Adrenal gland (tissue), 12 donors: Measurements from ENCODE around the gene CRYBG3. TPM values are rescaled to one million over a fixed set of nuclear protein-coding genes. Genes with fewer than 3 reads are reported as not detected.
A peak's percentile ranks its signal among the peaks of the same experiment; 100 is the strongest.

Experiments used
- DNase-seq, 7 donors: peaks; one replicate each; pipeline ENCODE4 v3.0.0-alpha.2; 2019 to 2020
- H3K27ac ChIP-seq, 5 donors: fragments of 200-600 bp; sonication (generic) in 4 of 5; 1 replicate in 3 of 5; 2 replicates in 2 of 5; pipeline versions ENCODE4 v1.5.1 to v1.8.0; 2016 to 2020; ENCODE audit warnings: mild to moderate bottlenecking in 1 of 5
- H3K27me3 ChIP-seq: fragments of 200-600 bp; 2 replicates; pipeline ENCODE4 v1.8.0; 2021
- H3K36me3 ChIP-seq, 2 donors: fragments of 200-600 bp; replicated peaks in 1 of 2; 1 replicate in 1 of 2; 2 replicates in 1 of 2; pipeline versions ENCODE4 v1.5.1 to v1.8.0; 2018 to 2022
- H3K4me1 ChIP-seq, 2 donors: fragments of 200-600 bp; replicated peaks in 1 of 2; 1 replicate in 1 of 2; 2 replicates in 1 of 2; pipeline versions ENCODE4 v1.5.1 to v1.8.0; 2018 to 2021
- H3K4me3 ChIP-seq, 4 donors: fragments of 200-600 bp; sonication (generic) in 3 of 4; one replicate each; pipeline ENCODE4 v1.5.1; 2016 to 2018
- H3K9me3 ChIP-seq, 3 donors: fragments of 200-600 bp; sonication (generic) in 1 of 3; replicated peaks in 1 of 3; 1 replicate in 2 of 3; 2 replicates in 1 of 3; pipeline versions ENCODE4 v1.5.1 to v1.8.0; 2016 to 2021
- POLR2A ChIP-seq, 2 donors: fragments of 450-650 bp; IDR thresholded peaks; one replicate each; pipeline ENCODE4 v1.6.1; 2017; ENCODE audit warnings: antibody characterized with exemption in 2 of 2, mild to moderate bottlenecking in 2 of 2, moderate library complexity in 1 of 2
- WGBS, 4 donors: extraction: QIAGEN DNeasy Blood & Tissue Kit in 2 of 4; methylation state at CpG; one replicate each; pipeline versions ENCODE4 v1.1.5 to v1.1.7; 2013 to 2017; 5-methylcytosine and 5-hydroxymethylcytosine counted together
- intact Hi-C, 2 donors: fragments of 100-400 bp; cut with DNase I; formaldehyde crosslinking; loops; one replicate each; pipeline versions ENCODE4 v1.14.1 to v1.15.0; 2022 to 2023
- polyA plus RNA-seq, 3 donors: library from polyadenylated mRNA; stranded (reverse); fragments of 200-250 nt in 2 of 3; fragments of 350-450 nt in 1 of 3; fragmentation: Illumina TruSeq in 1 of 3; extraction: RNeasy Lipid Tissue Mini Kit (QIAGEN cat#74804) in 1 of 3; gene quantifications; one replicate each; pipeline ENCODE4 v1.2.3, GENCODE V29; 2013 to 2014
- total RNA-seq, 9 donors: library from RNA; depleted of rRNA in 4 of 9; stranded (reverse); fragments of >200 nt in 4 of 9; fragments of 120-200 nt in 1 of 9; fragmentation: NEBNext Ultra II Directional in 1 of 9; extraction: Animal tissue kit (Norgen Biotek cat#: 25700) in 1 of 9; gene quantifications; one replicate each; pipeline versions ENCODE4 v1.1.0 to v1.2.4, GENCODE V29; 2013 to 2023
- TF ChIP-seq, protein P1 (sequence below), 6 experiments: fragments of 450-650 bp in 4 of 6; fragments of 200-600 bp in 2 of 6; sonication (generic) in 1 of 6; IDR thresholded peaks; 1 replicate in 5 of 6; 2 replicates in 1 of 6; pipeline versions ENCODE4 v1.5.1 to v1.8.0; 2016 to 2021; ENCODE audit warnings: antibody characterized with exemption in 6 of 6, mild to moderate bottlenecking in 2 of 6, moderate library complexity in 1 of 6
- donor health status: healthy with polysubstance abuse.
- donor health status: Bipolar disorder and iron deficiency.
- donor health status: DM: yes; HTN: yes; CAD: no.
- donor health status: DM: no; HTN: no; CAD: no.
- donor health status: DM: no; HTN: no; CAD: no.
- donor health status: DM: yes; HTN: yes; CAD: no.

Gene CRYBG3
- total and polyA plus RNA-seq, 12 donors: 2.7 to 25.0 (median 12.5) TPM

DNA sequence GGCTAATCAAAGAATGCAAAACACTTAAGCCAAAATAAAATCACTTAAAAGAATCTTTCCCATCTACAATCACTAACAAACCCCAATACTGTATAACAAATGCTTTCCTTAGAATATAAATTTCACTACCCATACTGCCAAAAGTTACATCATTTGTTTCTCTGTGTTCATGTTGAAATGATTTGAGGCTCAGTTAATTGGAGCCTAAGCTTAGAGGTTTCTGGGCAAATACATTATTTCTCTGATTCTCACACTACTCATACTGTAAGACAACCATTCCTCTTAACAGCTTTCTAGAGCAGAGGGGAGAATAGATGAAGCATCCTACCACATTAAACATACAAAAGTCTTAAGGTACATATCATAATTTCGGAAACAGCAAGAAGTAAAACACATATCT is 148.3 kb downstream of the CRYBG3 start:
- WGBS, 4 donors: 88 to 93% (median 91%) methylated on average over 1 of the region's 1 CpG
- Histone ChIP-seq H3K27me3 (no peaks in the 10 kb centered on the region), H3K27ac (no peak overlapping the region), H3K4me3 (no peak overlapping the region), H3K36me3 (no peaks in the 10 kb centered on the region), H3K9me3 (no peaks in the 10 kb centered on the region), H3K4me1 (peaks cover 6 to 24% of the 10 kb centered on the region in 2 donors)
- no peak for TF ChIP-seq POLR2A (IDR thresholded peaks at IDR 0.05)
- TF ChIP-seq, protein P1, sequence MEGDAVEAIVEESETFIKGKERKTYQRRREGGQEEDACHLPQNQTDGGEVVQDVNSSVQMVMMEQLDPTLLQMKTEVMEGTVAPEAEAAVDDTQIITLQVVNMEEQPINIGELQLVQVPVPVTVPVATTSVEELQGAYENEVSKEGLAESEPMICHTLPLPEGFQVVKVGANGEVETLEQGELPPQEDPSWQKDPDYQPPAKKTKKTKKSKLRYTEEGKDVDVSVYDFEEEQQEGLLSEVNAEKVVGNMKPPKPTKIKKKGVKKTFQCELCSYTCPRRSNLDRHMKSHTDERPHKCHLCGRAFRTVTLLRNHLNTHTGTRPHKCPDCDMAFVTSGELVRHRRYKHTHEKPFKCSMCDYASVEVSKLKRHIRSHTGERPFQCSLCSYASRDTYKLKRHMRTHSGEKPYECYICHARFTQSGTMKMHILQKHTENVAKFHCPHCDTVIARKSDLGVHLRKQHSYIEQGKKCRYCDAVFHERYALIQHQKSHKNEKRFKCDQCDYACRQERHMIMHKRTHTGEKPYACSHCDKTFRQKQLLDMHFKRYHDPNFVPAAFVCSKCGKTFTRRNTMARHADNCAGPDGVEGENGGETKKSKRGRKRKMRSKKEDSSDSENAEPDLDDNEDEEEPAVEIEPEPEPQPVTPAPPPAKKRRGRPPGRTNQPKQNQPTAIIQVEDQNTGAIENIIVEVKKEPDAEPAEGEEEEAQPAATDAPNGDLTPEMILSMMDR (IDR thresholded peaks at IDR 0.05): no peak
- intact Hi-C loops: loop anchor here in 1 of 2 donors (10.0 kb wide), 1 partner anchor 145 kb away; the partner anchor contains the start of gene CRYBG3
- no peak for DNase-seq

DNA sequence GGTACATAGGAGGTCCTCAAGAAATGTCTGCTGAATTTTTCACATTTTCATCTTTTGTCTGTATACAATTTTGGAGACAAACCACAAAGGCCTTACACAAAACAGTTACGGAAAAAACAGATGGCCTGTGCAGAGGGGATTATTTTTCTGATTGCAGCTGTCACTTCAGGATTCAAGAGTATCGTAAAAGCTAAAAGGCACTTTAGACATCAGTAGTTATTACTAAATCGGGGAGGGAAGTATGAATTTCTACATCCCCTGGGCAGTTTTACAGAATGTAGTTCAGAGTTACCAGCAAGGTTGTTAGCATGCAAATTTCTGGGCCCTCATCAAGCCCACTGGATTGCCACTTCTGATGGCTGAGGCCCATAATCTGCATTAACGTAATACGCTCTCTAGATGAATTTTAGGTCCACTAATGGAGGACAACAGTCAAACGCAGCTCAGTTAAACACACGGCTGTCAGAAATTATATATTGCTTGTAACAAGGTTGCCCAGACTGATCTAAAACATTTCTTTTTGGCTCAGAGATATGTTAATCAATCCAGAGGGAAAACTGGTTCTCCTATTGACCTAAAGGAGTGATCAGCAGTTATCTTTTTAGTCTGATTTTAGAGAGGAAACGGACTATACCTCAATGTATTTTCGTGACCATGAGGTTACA is 149.3 kb downstream of the CRYBG3 start:
- no peak for DNase-seq
- 68 to 78% (median 74%) methylated on average over 9 of the region's 9 CpGs for WGBS, 4 donors
- Histone ChIP-seq H3K4me3 (peak overlapping the region in 2 of 4 donors; percentile 69 to 92), H3K27ac (peak overlapping the region in 3 of 5 donors; percentile 70 to 93 (median 88)), H3K4me1 (peaks cover 6 to 24% of the 10 kb centered on the region in 2 donors), H3K27me3 (no peaks in the 10 kb centered on the region), H3K9me3 (no peaks in the 10 kb centered on the region), H3K36me3 (no peaks in the 10 kb centered on the region)
- intact Hi-C loops: loop anchor here in 1 of 2 donors (10.0 kb wide), 1 partner anchor 146 kb away; the partner anchor contains the start of gene CRYBG3
- TF ChIP-seq, protein P1 (IDR thresholded peaks at IDR 0.05): no peak
- TF ChIP-seq POLR2A (IDR thresholded peaks at IDR 0.05): no peak

DNA sequence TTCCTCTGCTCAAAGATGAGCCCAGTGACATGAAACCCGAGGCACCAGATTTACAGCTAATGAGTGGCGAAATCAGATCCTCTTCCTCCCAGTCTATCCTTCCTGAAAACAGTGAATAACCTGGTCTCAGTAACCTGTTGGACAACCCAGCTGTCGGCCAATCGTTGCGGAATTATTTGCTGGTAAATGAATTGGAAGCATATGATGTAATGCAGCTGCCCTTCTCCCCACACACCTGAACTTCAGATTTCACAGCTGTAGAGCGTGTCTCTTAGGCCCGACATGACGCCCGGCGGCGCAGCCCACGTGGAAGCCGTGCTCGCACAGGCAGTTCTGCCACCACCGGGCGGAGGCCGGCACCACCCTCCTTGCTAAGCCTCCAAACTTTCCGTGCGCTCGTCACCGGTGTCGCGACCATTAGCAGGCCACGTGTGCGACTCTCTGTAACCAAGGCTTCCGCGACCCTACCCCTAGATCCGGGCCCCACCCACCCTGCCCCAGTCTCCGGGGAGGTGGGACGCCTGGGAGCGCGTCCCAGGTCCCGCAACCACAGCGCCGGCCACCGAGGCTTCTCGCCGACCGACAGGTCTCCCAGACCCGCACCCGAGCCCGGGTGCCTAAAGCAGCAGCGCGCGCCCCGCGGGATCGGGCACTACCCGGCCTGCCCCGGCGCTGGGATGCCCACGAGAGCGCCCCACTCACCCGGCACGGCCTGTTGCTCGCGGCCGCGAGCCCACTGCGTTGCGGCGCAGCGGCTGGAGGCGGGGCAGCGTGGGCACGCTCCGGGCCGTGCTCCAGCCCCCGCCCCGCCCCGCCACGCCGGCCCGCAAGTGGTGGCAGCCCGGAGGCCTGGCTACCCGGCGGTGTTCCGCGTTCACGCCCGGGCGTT is 150.1 kb downstream of the CRYBG3 start, which contains the start of gene RIOX2:
RIOX2 (minus strand) TSS at position 753 of the 889 bp plus-strand sequence. CDS start 4,838 bp downstream, outside the sequence.
- peaks cover 6 to 24% of the 10 kb centered on the region in 2 donors for H3K4me1 ChIP-seq
- peak within 1 kb of the TSS; percentile 26 to 93 (median 70) for H3K27ac ChIP-seq
- intact Hi-C loops: loop anchor here in 1 of 2 donors (10.0 kb wide), 1 partner anchor 147 kb away; the partner anchor contains the start of gene CRYBG3
- 1 to 5% (median 2%) methylated on average over 21 to 82 of the region's 82 CpGs for WGBS, 4 donors
- H3K36me3 ChIP-seq: no peaks in the 10 kb centered on the region
- DNase-seq: peak; percentile 71 to 86 (median 79)
- TF ChIP-seq POLR2A (IDR thresholded peaks at IDR 0.05): peak in 1 of 2 donors; percentile 70
- TF ChIP-seq, protein P1 (IDR thresholded peaks at IDR 0.05): no peak
- no peaks in the 10 kb centered on the region for H3K9me3 ChIP-seq
- H3K4me3 ChIP-seq: peak within 1 kb of the TSS in 3 of 4 donors; percentile 41 to 92 (median 69)
- no peaks in the 10 kb centered on the region for H3K27me3 ChIP-seq

DNA sequence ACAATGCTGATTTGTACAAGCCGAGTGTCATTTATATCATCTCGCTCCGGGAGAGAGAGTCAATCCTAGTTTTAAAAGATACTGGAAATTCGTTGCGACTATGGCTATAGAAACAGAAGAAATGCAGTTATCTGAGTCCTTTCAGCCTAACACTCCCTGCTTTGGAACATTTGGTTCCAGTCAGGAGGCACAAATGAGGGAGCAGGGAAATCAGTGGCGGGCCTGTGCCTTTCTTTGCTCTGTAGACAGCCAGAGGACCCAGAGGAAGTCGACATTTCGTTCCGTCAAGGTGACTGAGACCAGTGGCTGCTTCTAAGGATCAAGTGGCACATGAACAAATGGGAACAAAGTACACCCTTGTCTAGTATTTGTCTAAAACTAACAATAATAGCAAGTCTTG is 151.2 kb downstream of the CRYBG3 start:
- DNase-seq: no peak
- TF ChIP-seq, protein P1 (IDR thresholded peaks at IDR 0.05): no peak
- no peak for TF ChIP-seq POLR2A (IDR thresholded peaks at IDR 0.05)
- Histone ChIP-seq H3K4me1 (peaks cover 6 to 24% of the 10 kb centered on the region in 2 donors), H3K4me3 (peak overlapping the region in 1 of 4 donors; percentile 92), H3K9me3 (no peaks in the 10 kb centered on the region), H3K27ac (no peak overlapping the region), H3K36me3 (no peaks in the 10 kb centered on the region), H3K27me3 (no peaks in the 10 kb centered on the region)
- WGBS, 4 donors: 94 to 96% (median 94%) methylated on average over 9 of the region's 9 CpGs
- intact Hi-C loops: loop anchor here in 1 of 2 donors (10.0 kb wide), 1 partner anchor 148 kb away; the partner anchor contains the start of gene CRYBG3
